HEK293 (cell line): ENCODE measurements around the gene TGFB2.

Experiments used
- CTCF ChIA-PET: fragments of 350-600 bp; formaldehyde crosslinking; extraction: SDS; loops from one replicate; lab custom pipeline; 2021; ENCODE audit warnings: antibody characterized with exemption; lab: Yijun Ruan, JAX
- POLR2A ChIA-PET: fragments of 300-600 bp; formaldehyde crosslinking; extraction: SDS; loops from one replicate; lab custom pipeline; 2020; ENCODE audit warnings: antibody characterized with exemption, inconsistent platforms; lab: Yijun Ruan, JAX
- H3K27ac ChIP-seq: fragments of 200-500 bp; sonication (Bioruptor generic); 2 replicates; pipeline ENCODE4 v1.5.1; 2014; ENCODE audit warnings: low read depth, low read length, control low read depth, inconsistent platforms; ENCODE audit errors: extremely low read depth
- H3K36me3 ChIP-seq, 2 experiments: fragments of 200-500 bp in 1 of 2; sonication (Bioruptor generic) in 1 of 2; 1 replicate in 1 of 2; 2 replicates in 1 of 2; pipeline ENCODE4 v1.5.1; 2014 to 2017; ENCODE audit warnings: inconsistent platforms in 2 of 2, low read length in 2 of 2; ENCODE audit not compliant: control insufficient read depth in 2 of 2, insufficient read depth in 1 of 2
- H3K4me1 ChIP-seq: fragments of 200-500 bp; sonication (Bioruptor generic); 2 replicates; pipeline ENCODE4 v1.5.1; 2014; ENCODE audit warnings: mild to moderate bottlenecking, low read length, inconsistent platforms; ENCODE audit not compliant: control insufficient read depth, insufficient read depth
- H3K4me3 ChIP-seq: 2 replicates; pipeline ENCODE4 v1.5.1; 2011; ENCODE audit warnings: low read depth, mild to moderate bottlenecking, control low read depth, low read length, moderate library complexity
- H3K9me3 ChIP-seq: fragments of 200-500 bp; sonication (Bioruptor generic); 2 replicates; pipeline ENCODE4 v1.5.1; 2014; ENCODE audit warnings: low read depth, low read length, inconsistent platforms; ENCODE audit not compliant: control insufficient read depth, insufficient read depth
- ELK4 ChIP-seq: IDR thresholded peaks from 2 replicates; pipeline ENCODE4 v1.6.1; 2011; ENCODE audit warnings: mild to moderate bottlenecking, low read depth, low read length, borderline replicate concordance
- HIC1 ChIP-seq: fragments of 450-650 bp; formaldehyde crosslinking; IDR thresholded peaks from 2 replicates; pipeline ENCODE4 v1.5.1; 2016; ENCODE audit warnings: missing biosample characterization, missing genetic modification characterization
- KLF8 ChIP-seq: fragments of 450-650 bp; formaldehyde crosslinking; IDR thresholded peaks from 2 replicates; pipeline ENCODE4 v1.5.1; 2016; ENCODE audit warnings: missing biosample characterization, missing genetic modification characterization
- TSHZ1 ChIP-seq: fragments of 450-650 bp; formaldehyde crosslinking; IDR thresholded peaks from 2 replicates; pipeline ENCODE4 v1.5.1; 2016; ENCODE audit warnings: missing biosample characterization, missing genetic modification characterization, borderline replicate concordance
- YY1 ChIP-seq: fragments of 450-650 bp; formaldehyde crosslinking; IDR thresholded peaks from 2 replicates; pipeline ENCODE4 v1.5.1; 2018; ENCODE audit warnings: missing biosample characterization, missing genetic modification characterization
- ZBTB21 ChIP-seq: fragments of 450-650 bp; formaldehyde crosslinking; IDR thresholded peaks from 2 replicates; pipeline ENCODE4 v1.5.1; 2017; ENCODE audit warnings: missing biosample characterization, missing genetic modification characterization
- ZBTB6 ChIP-seq: fragments of 450-650 bp; formaldehyde crosslinking; IDR thresholded peaks from 2 replicates; pipeline ENCODE4 v1.5.1; 2017; ENCODE audit warnings: missing biosample characterization, missing genetic modification characterization
- ZBTB8A ChIP-seq: fragments of 450-650 bp; formaldehyde crosslinking; IDR thresholded peaks from 2 replicates; pipeline ENCODE4 v1.5.1; 2016; ENCODE audit warnings: missing biosample characterization, missing genetic modification characterization
- ZNF133 ChIP-seq: fragments of 450-650 bp; formaldehyde crosslinking; IDR thresholded peaks from 2 replicates; pipeline ENCODE4 v1.5.1; 2016; ENCODE audit warnings: missing biosample characterization, missing genetic modification characterization
- ZNF157 ChIP-seq: fragments of 450-650 bp; formaldehyde crosslinking; IDR thresholded peaks from 2 replicates; pipeline ENCODE4 v1.5.1; 2016; ENCODE audit warnings: missing biosample characterization, missing genetic modification characterization
- ZNF169 ChIP-seq: fragments of 450-650 bp; formaldehyde crosslinking; IDR thresholded peaks from 2 replicates; pipeline ENCODE4 v1.5.1; 2016; ENCODE audit warnings: missing biosample characterization, missing genetic modification characterization
- ZNF311 ChIP-seq: fragments of 450-650 bp; formaldehyde crosslinking; IDR thresholded peaks from 2 replicates; pipeline ENCODE4 v1.5.1; 2017; ENCODE audit warnings: missing biosample characterization, missing genetic modification characterization, borderline replicate concordance
- ZNF37A ChIP-seq: fragments of 450-650 bp; IDR thresholded peaks from 2 replicates; pipeline ENCODE4 v1.5.1; 2018; ENCODE audit warnings: missing biosample characterization, missing genetic modification characterization
- ZNF48 ChIP-seq: fragments of 450-650 bp; formaldehyde crosslinking; IDR thresholded peaks from 2 replicates; pipeline ENCODE4 v1.5.1; 2016; ENCODE audit warnings: missing biosample characterization, missing genetic modification characterization
- ZNF513 ChIP-seq: fragments of 450-650 bp; IDR thresholded peaks from 2 replicates; pipeline ENCODE4 v1.5.1; 2018; ENCODE audit warnings: missing biosample characterization, missing genetic modification characterization
- ZNF544 ChIP-seq: fragments of 450-650 bp; formaldehyde crosslinking; IDR thresholded peaks from 2 replicates; pipeline ENCODE4 v1.5.0; 2017; ENCODE audit warnings: missing biosample characterization, missing genetic modification characterization
- ZNF626 ChIP-seq: fragments of 450-650 bp; sonication (Bioruptor Pico); formaldehyde crosslinking; IDR thresholded peaks from 2 replicates; pipeline ENCODE4 v1.5.1; 2018; ENCODE audit warnings: missing biosample characterization, missing genetic modification characterization, inconsistent platforms
- ZNF660 ChIP-seq: fragments of 450-650 bp; IDR thresholded peaks from 2 replicates; pipeline ENCODE4 v1.5.1; 2018; ENCODE audit warnings: missing biosample characterization, mild to moderate bottlenecking, missing genetic modification characterization
- ZNF701 ChIP-seq: fragments of 450-650 bp; formaldehyde crosslinking; IDR thresholded peaks from 2 replicates; pipeline ENCODE4 v1.5.1; 2016; ENCODE audit warnings: missing biosample characterization, missing genetic modification characterization
- ZSCAN23 ChIP-seq: fragments of 450-650 bp; formaldehyde crosslinking; IDR thresholded peaks from 2 replicates; pipeline ENCODE4 v1.5.1; 2016; ENCODE audit warnings: missing biosample characterization, missing genetic modification characterization

TGFB2 gene

GRCh38 chr1:218473522-218473921 lies 128.4 kb downstream of the TGFB2 start:
- Histone ChIP-seq H3K4me1 (no peaks in the 10 kb centered on the region; the same call in 1 of the 2 replicates), H3K36me3 (no peaks in the 10 kb centered on the region), H3K4me3 (no peak overlapping the region), H3K9me3 (no peaks in the 10 kb centered on the region), H3K27ac (no peak overlapping the region)
- TF ChIP-seq ZSCAN23 (tag by site-specific recombination): no peak
- TF ChIP-seq KLF8 (tag by site-specific recombination): no peak
- no peak for TF ChIP-seq ZNF157 (tag by site-specific recombination)
- no peak for TF ChIP-seq ZNF37A (tag by site-specific recombination)
- no peak for TF ChIP-seq ZNF48 (tag by site-specific recombination)
- no peak for TF ChIP-seq ELK4
- TF ChIP-seq ZNF701: no peak
- TF ChIP-seq ZNF544: no peak
- TF ChIP-seq ZBTB21: no peak
- no peak for TF ChIP-seq ZNF513 (tag by site-specific recombination)
- TF ChIP-seq ZBTB8A (tag by site-specific recombination): no peak
- no peak for TF ChIP-seq ZNF169 (tag by site-specific recombination)
- TF ChIP-seq YY1: no peak
- no peak for TF ChIP-seq ZNF133 (tag by site-specific recombination)
- TF ChIP-seq ZNF311 (tag by site-specific recombination): no peak
- TF ChIP-seq HIC1: no peak
- TF ChIP-seq ZBTB6 (tag by site-specific recombination): no peak
- TF ChIP-seq TSHZ1 (tag by site-specific recombination): no peak
- TF ChIP-seq ZNF626 (tag by site-specific recombination): no peak
- TF ChIP-seq ZNF660 (tag by site-specific recombination): no peak
- ChIA-PET CTCF (no interaction called here), POLR2A (no interaction called here)
